DND-41 (cell line): Measurements from ENCODE around the gene EIPR1.

Experiments used
- ATAC-seq: fragments of 200-7000 bp; cut with Tn5 transposase; 3 replicates; pipeline ENCODE4 v1.9.1; 2021; ENCODE audit warnings: low read depth; ENCODE audit not compliant: insufficient read depth
- DNase-seq: peaks from one replicate; pipeline ENCODE4 v3.0.0-alpha.2; 2020
- H2AFZ ChIP-seq: 2 replicates; pipeline ENCODE4 v1.6.0; 2012; ENCODE audit warnings: low read depth, low read length
- H3K27ac ChIP-seq: 2 replicates; pipeline ENCODE4 v1.5.1; 2012; ENCODE audit warnings: low read length, inconsistent platforms
- H3K27me3 ChIP-seq: fragments of 200-600 bp; sonication (generic); 2 replicates; pipeline ENCODE4 v1.6.0; 2012; ENCODE audit warnings: low read length, mild to moderate bottlenecking, inconsistent platforms; ENCODE audit not compliant: insufficient read depth, poor library complexity
- H3K36me3 ChIP-seq: 2 replicates; pipeline ENCODE4 v1.5.1; 2012; ENCODE audit warnings: low read length, inconsistent platforms; ENCODE audit not compliant: insufficient read depth
- H3K4me1 ChIP-seq: 2 replicates; pipeline ENCODE4 v1.5.1; 2012; ENCODE audit warnings: mild to moderate bottlenecking, low read length; ENCODE audit not compliant: insufficient read depth
- H3K4me2 ChIP-seq: 2 replicates; pipeline ENCODE4 v1.6.0; 2012; ENCODE audit warnings: mild to moderate bottlenecking, moderate library complexity, low read length, inconsistent platforms; ENCODE audit not compliant: insufficient read depth
- H3K4me3 ChIP-seq, 2 experiments: fragments of 200-600 bp in 1 of 2; shearing (Covaris generic) in 1 of 2; 2 replicates each; pipeline ENCODE4 v1.5.1; 2012 to 2016; ENCODE audit warnings: inconsistent platforms in 2 of 2, low read length in 2 of 2, mild to moderate bottlenecking in 2 of 2, low read depth in 1 of 2, moderate library complexity in 1 of 2
- H3K79me2 ChIP-seq: 2 replicates; pipeline ENCODE4 v1.6.0; 2012; ENCODE audit warnings: low read length, inconsistent platforms; ENCODE audit not compliant: insufficient read depth
- H3K9ac ChIP-seq: 2 replicates; pipeline ENCODE4 v1.6.0; 2012; ENCODE audit warnings: low read depth, mild to moderate bottlenecking, inconsistent platforms, low read length, moderate library complexity
- H3K9me3 ChIP-seq: 2 replicates; pipeline ENCODE4 v1.5.1; 2012; ENCODE audit warnings: low read length, moderate library complexity, mild to moderate bottlenecking, inconsistent platforms; ENCODE audit not compliant: insufficient read depth, severe bottlenecking
- H4K20me1 ChIP-seq: 2 replicates; pipeline ENCODE4 v1.6.0; 2012; ENCODE audit warnings: low read length; ENCODE audit not compliant: insufficient read depth
- EZH2 ChIP-seq: IDR thresholded peaks from 3 replicates; pipeline ENCODE4 v1.6.1; 2012; ENCODE audit warnings: borderline replicate concordance, low read depth, mild to moderate bottlenecking, moderate library complexity, low read length, inconsistent platforms; ENCODE audit not compliant: severe bottlenecking
- TF ChIP-seq, protein P1 (sequence below): IDR thresholded peaks from 2 replicates; pipeline ENCODE4 v1.5.1; 2012; ENCODE audit warnings: borderline replicate concordance, low read length, moderate library complexity, mild to moderate bottlenecking; ENCODE audit not compliant: poor library complexity, severe bottlenecking; ENCODE audit errors: extremely low read depth

The EIPR1 gene

GRCh38 chr2:3348767-3349166 lies 28.9 kb downstream of the EIPR1 start:
- H2AFZ ChIP-seq = no peak overlapping the region
- no peaks in the 10 kb centered on the region for H3K9me3 ChIP-seq
- ATAC-seq (no peak), DNase-seq (no peak)
- H3K4me2 ChIP-seq = no peak overlapping the region
- no peak overlapping the region for H3K27ac ChIP-seq
- no peaks in the 10 kb centered on the region for H3K36me3 ChIP-seq
- no peak overlapping the region for H3K9ac ChIP-seq
- H3K4me3 ChIP-seq = no peak overlapping the region
- H3K79me2 ChIP-seq = no peaks in the 10 kb centered on the region
- H3K27me3 ChIP-seq = no peaks in the 10 kb centered on the region
- no peaks in the 10 kb centered on the region for H4K20me1 ChIP-seq
- H3K4me1 ChIP-seq = no peaks in the 10 kb centered on the region
- TF ChIP-seq EZH2 = no peak
- TF ChIP-seq, protein P1, sequence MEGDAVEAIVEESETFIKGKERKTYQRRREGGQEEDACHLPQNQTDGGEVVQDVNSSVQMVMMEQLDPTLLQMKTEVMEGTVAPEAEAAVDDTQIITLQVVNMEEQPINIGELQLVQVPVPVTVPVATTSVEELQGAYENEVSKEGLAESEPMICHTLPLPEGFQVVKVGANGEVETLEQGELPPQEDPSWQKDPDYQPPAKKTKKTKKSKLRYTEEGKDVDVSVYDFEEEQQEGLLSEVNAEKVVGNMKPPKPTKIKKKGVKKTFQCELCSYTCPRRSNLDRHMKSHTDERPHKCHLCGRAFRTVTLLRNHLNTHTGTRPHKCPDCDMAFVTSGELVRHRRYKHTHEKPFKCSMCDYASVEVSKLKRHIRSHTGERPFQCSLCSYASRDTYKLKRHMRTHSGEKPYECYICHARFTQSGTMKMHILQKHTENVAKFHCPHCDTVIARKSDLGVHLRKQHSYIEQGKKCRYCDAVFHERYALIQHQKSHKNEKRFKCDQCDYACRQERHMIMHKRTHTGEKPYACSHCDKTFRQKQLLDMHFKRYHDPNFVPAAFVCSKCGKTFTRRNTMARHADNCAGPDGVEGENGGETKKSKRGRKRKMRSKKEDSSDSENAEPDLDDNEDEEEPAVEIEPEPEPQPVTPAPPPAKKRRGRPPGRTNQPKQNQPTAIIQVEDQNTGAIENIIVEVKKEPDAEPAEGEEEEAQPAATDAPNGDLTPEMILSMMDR = no peak

DNA sequence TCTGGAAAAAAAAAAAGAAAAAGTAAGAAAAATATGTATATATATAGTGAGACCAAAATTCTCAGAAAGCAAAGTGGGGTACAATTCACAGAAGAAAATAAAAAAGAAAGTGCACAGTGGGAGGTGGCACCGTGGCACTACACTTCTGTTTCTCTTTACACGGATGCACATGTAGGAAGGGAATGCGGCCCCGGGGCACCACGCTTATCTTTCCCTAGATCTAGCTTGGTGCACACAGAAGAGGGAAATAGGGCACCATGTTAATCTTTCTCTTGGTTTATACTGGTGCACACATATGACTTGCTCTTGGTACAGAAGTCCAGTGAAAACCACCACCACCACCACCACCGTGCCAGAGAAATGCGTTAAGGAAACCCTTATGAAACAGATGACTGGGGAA lies 32.0 kb downstream of the EIPR1 start:
- Histone ChIP-seq H3K27ac (no peak overlapping the region), H3K4me1 (no peaks in the 10 kb centered on the region), H3K79me2 (no peaks in the 10 kb centered on the region), H3K36me3 (no peaks in the 10 kb centered on the region), H3K4me3 (no peak overlapping the region), H3K9ac (no peak overlapping the region), H4K20me1 (no peaks in the 10 kb centered on the region), H3K4me2 (no peak overlapping the region), H2AFZ (no peak overlapping the region), H3K27me3 (no peaks in the 10 kb centered on the region), H3K9me3 (no peaks in the 10 kb centered on the region)
- DNase-seq (no peak), ATAC-seq (no peak)
- TF ChIP-seq, protein P1 = no peak
- TF ChIP-seq EZH2 = no peak

GRCh38 chr2:3344897-3345296 lies 32.7 kb downstream of the EIPR1 start:
- H3K4me3 ChIP-seq = no peak overlapping the region
- DNase-seq (no peak), ATAC-seq (no peak)
- H3K79me2 ChIP-seq = no peaks in the 10 kb centered on the region
- H3K27me3 ChIP-seq = no peaks in the 10 kb centered on the region
- H3K9me3 ChIP-seq = no peaks in the 10 kb centered on the region
- no peak overlapping the region for H2AFZ ChIP-seq
- no peaks in the 10 kb centered on the region for H4K20me1 ChIP-seq
- TF ChIP-seq EZH2 = no peak
- TF ChIP-seq, protein P1 = no peak
- no peak overlapping the region for H3K9ac ChIP-seq
- H3K27ac ChIP-seq = no peak overlapping the region
- H3K4me2 ChIP-seq = no peak overlapping the region
- no peaks in the 10 kb centered on the region for H3K36me3 ChIP-seq
- H3K4me1 ChIP-seq = no peaks in the 10 kb centered on the region

DNA sequence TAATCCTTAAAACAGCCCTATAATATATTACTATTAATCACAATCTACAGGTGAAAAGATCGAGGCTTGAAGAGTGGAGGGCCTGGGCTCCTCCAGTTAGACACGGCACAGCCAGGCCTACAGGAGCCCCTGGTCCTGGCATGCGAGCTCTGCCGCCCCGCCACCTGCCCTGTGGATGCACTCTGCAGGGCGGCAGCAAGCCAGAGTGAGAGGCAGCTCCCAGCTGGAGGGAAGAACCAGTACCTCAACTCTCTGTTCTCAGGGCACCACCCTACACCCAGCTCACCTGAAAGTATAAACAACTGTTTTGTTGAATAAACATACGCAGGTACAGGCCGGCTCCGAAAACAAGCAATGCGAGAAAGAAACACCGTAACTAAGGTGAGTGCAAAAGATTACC lies 34.6 kb downstream of the EIPR1 start:
- Histone ChIP-seq H3K4me1 (no peaks in the 10 kb centered on the region), H3K79me2 (no peaks in the 10 kb centered on the region), H3K27me3 (no peaks in the 10 kb centered on the region), H3K36me3 (no peaks in the 10 kb centered on the region), H3K9ac (no peak overlapping the region), H4K20me1 (no peaks in the 10 kb centered on the region), H3K4me3 (no peak overlapping the region), H3K27ac (no peak overlapping the region), H2AFZ (no peak overlapping the region), H3K9me3 (no peaks in the 10 kb centered on the region), H3K4me2 (no peak overlapping the region)
- no peak for ATAC-seq
- TF ChIP-seq EZH2 = no peak
- TF ChIP-seq, protein P1 = no peak
- DNase-seq = no peak
